ENCODE measurements around the gene CTBS.

CTBS gene

GRCh38 chr1:84504580-84505492, 69.4 kb downstream of the CTBS start:
- no peak for DNase-seq

- DNase-seq: no peak
These were observed 71.3 kb downstream of the CTBS start for GRCh38 chr1:84502927-84503326.

Measured in activated effector memory CD4-positive, alpha-beta T cell treated with anti-CD3 and anti-CD28 coated beads, Interleukin-2, amount 50 U/mL, for 16 hours (primary cell).